GM18526 (cell line): ENCODE measurements around the gene ENO2.

Experiments used
- POLR2A ChIP-seq: IDR thresholded peaks from 3 replicates; pipeline ENCODE4 v1.6.1; 2011; ENCODE audit not compliant: insufficient read length; ENCODE audit errors: extremely low read depth

The ENO2 gene

DNA sequence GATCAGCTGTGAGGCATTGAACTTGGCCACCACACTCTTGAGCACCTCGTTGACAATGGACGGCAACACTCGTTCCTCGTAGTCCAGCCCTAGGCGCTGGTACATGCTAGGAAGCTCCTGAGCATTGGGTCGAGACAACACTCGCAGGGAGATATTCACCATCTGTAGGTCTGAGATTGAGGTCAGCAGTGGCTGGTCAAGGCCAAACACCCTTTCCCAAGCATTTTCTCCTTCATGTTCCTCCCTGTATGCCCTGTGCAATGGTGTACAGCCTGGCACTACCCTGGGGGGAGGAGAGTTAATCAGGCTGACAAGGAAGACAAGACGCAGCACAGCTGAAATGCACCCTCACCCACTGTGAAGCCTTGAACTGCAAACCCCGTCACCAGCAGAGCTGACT lies 54.0 kb downstream of the ENO2 start:
- no peak for TF ChIP-seq POLR2A

- TF ChIP-seq POLR2A = no peak
These were observed 55.7 kb downstream of the ENO2 start for GRCh38 chr12:6970096-6970527.
